Body of pancreas (tissue), 4 donors: ENCODE measurements around the gene KIF1A.

Source experiments
- CTCF ChIP-seq, 7 experiments: fragments of 450-650 bp in 4 of 7; fragments of 200-600 bp in 3 of 7; sonication (generic) in 3 of 7; IDR thresholded peaks; one replicate each; pipeline ENCODE4 v1.5.1; 2016 to 2019; ENCODE audit warnings: antibody characterized with exemption in 7 of 7
- POLR2A ChIP-seq, 3 donors: fragments of 450-650 bp; IDR thresholded peaks; one replicate each; pipeline ENCODE4 v1.6.1; 2016; ENCODE audit warnings: antibody characterized with exemption in 3 of 3, mild to moderate bottlenecking in 2 of 3

- TF ChIP-seq CTCF (IDR thresholded peaks at IDR 0.05) (no peak), POLR2A (IDR thresholded peaks at IDR 0.05) (no peak)
Observed at GRCh38 chr2:240814946-240815760, 4.9 kb downstream of the KIF1A start.
